ENCODE data around the gene ATP6V1C2.

ATP6V1C2 gene, protein sequence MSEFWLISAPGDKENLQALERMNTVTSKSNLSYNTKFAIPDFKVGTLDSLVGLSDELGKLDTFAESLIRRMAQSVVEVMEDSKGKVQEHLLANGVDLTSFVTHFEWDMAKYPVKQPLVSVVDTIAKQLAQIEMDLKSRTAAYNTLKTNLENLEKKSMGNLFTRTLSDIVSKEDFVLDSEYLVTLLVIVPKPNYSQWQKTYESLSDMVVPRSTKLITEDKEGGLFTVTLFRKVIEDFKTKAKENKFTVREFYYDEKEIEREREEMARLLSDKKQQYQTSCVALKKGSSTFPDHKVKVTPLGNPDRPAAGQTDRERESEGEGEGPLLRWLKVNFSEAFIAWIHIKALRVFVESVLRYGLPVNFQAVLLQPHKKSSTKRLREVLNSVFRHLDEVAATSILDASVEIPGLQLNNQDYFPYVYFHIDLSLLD

DNA sequence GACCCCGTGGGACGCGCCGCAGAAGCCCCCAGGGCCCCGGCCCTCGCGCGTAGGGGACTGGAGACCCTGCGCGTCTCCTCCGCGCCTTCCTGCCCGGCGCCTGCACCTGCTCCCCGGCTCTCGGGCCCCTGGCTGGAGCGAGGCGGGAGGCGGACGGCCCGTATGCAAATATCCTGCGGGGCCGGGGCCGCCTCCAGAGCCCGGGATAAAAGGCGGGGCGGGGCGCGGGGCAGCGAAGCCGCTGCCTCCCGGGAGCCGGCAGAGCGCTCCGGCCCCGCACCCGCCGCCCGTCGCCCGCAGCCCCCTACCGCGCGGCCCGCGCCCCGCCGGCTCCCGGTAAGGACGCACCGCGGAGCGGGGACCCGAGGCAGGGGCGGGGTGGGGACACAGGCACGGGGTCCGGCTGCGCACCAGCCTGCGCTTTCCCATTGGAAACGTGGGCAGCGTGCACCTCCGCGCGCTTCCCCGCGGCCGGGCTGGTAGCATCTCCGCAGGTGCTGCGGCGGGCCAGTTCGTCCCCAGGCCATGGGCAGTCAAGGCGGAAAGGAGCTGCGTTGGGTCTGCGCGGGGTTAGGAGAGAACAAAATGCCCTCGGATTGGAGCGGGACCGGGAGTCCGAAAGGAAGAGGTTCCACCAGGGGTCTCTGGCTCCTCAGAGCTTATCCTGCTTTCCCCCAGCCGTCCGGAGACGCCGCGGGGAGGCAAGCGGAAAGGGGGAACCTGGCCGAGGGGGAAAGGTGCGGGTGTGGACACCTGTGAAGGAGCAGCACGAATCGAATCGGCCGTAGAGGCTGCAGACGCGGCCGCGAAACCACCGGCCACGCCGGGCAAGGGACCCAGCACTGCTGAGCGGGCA lies at the start of gene ATP6V1C2:
TSS of gene ATP6V1C2 (plus strand) at position 235 of the 856 bp plus-strand sequence. CDS start 1,220 bp downstream, outside the sequence.
- DNase-seq, result peak; percentile 57

DNA sequence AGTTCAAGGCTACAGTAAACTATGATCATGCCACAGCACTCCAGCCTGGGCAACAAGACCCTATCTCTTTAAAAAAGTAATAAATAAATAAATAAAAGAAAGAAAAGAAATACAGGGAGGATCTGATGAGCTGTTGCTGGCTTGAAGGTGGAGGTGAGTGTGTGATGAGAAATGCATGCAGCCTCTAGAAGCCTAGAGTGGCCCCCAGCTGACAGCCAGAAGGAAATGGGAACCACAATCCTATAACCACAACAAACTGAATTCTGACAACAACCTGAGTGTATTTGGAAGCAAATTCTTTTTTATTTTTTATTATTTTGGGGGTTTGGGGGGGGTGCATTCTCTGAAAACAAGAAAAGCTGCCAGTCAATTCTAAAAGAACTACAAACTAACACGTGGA lies 46.3 kb upstream of the ATP6V1C2 start:
- DNase-seq, result no peak

DNA sequence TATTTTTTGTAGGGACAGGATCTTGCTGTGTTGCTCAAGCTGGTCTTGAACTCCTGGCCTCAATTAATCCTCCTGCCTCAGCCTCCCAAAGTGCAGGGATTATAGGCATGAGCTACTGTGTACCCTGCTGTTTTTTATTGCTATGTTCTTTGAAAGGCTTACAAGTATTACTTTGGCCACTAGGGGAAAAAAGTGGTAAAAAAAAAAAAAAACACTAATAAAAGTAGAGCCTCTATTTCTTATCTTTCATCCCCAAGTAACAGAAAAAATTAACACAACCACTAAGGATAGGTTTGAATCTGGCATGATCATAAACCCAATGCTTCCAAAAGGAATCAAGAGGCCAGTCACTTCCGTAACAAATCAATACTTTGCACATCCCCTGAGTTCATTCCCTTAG lies 43.2 kb upstream of the ATP6V1C2 start:
- no peak for DNase-seq

DNA sequence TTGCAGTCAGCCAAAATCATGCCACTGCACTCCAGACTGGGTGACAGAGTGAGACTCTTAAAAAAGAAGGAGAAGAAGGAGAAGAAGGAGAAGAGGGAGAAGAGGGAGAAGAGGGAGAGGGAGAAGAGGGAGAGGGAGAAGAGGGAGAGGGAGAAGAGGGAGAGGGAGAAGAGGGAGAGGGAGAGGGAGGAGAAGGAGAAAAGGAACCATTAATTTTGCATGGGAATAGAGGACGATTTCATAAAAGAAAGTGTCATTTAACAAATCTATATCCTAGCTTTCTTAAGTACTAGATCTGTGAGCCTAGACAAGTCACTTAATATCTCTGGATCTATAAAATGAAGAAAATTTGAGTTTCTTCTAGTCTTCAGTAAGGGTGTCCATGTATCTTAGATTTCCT lies 41.2 kb upstream of the ATP6V1C2 start:
- no peak for DNase-seq

DNA sequence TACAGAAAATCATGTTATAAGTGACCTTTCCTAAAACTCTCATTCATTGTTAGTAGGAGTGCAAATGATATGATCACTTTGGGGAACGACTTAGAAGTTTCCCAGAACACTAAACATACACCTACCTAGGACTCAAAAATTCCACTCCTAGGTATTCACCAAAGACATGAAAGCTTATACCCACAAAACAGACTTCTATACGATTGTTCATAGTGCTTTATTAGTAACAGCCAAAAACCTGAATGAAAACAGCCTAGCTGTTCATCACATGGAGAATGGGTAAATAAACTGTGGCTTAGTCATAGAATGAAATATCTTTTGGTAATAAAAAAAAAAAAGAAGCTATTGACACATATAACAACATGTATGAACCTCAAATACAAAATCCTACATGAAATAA lies 40.5 kb upstream of the ATP6V1C2 start:
- no peak for DNase-seq

DNA sequence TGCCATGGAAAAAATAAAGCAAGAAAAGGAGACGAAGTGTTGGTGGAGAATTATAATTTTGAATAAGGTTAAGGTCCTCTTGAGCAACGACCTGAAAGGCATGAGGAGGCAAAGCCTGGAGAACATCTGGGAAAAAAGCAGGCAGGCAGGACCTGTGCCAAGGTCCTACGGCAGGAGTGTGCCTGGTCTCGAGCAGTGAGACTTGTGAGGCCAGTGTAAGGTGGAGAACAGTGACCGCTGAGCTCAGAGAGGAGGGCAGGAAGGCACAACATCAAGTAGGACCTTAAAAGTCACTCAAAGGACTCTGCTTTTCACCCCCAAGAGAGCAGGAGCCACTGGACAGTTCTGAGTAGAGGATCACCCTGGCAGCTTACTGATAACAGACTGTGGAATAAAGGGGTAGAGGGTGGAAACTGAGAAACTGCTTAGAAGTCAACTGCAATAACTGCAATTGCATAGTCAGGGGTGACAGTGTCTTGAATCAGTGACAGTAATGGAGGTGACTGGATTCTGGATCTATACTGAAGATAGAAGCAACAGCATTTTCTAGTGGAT lies 35.2 kb upstream of the ATP6V1C2 start:
- DNase-seq, result no peak

DNA sequence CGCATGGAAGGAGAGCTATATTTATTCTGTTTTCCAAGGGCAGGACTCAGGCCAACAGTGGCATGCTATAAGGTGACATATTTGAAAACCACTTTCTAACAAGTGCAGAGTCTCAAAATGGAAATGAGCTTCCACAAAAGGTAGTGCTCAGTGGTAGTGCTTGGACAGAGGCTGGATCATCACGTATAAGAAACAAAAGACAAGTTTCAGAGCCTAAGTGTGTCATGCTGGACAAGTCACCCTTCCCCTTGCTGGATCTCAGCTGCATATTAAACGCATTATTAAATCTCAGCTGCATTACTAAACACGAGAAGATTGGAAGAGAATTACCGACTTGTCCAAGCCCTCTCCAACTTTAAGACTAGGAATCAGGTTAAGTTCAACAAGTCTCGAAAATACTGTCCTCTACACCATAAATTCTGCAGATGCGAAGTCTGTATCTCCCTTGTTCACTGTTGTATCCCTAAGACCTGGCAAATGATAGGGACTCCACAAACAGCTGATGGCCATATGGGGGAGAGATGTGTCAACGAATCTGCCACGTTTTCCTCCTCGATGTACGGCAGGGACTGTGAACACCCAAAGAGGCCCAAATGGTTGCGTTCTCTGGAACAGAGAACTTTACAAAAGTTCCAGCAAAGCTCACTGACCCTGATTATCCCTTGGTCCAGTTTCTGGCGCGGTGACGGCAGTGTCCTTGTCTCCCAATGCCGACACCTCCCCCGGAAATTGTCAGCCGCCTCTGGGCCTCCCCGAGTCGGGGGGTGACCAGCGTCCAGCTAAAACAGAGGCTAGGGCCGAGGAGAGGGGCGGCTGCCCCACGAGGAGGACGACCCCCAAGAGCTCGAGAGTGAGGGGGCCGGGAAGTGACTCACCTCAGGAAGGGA lies 32.3 kb upstream of the ATP6V1C2 start:
- peak; percentile 35 for DNase-seq

DNA sequence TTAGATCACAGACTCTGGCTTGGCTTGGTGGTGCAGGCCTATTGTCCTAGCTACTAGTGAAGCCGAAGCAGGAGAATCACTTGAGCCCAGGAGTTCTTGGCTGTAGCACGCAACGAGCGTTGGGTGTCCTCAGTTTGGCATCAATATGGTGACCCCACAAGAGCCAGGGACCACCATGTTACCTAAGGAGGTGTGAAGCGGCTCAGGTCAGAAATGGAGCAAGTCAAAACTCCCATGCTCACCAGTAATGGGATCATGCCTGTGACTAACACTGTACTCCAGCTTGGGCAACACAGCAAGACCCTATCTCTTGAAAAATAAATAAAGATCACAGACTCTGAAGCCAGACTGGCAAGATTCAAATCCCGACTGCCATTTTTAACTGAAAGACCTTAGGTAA lies 29.9 kb upstream of the ATP6V1C2 start:
- DNase-seq, result no peak

DNA sequence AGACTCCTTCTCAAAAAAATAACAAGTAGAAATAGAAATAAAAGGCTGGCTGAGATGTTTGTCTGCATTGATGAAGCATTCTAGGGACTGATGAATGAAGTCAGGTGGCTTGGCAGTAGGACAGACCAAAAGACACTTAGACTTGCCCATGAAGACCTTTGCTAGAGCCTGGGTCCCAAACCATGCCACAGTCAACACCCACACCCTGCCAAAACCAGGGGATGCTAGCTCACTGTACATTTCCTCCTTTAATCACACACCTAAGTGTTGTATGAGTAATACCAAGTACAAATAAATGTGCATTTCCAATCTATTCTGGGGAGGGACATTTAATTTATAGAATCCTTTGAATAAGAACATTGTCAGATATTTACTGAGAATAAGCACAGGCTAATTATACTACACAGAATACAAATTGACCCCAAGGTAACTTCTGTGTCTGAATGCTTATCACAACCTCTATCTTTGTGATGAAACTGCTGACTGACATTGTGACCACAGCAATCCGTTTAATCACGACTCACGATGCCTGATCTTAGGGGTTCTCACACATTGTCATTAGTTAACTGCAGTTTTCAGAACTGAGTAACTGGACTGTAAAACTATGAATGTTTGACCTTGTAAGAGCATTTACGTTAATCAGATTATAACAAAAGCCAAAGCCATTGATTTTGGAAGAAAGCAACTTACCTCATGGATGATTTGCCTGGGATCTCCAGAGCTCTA lies 21.2 kb upstream of the ATP6V1C2 start:
- DNase-seq, result no peak

DNA sequence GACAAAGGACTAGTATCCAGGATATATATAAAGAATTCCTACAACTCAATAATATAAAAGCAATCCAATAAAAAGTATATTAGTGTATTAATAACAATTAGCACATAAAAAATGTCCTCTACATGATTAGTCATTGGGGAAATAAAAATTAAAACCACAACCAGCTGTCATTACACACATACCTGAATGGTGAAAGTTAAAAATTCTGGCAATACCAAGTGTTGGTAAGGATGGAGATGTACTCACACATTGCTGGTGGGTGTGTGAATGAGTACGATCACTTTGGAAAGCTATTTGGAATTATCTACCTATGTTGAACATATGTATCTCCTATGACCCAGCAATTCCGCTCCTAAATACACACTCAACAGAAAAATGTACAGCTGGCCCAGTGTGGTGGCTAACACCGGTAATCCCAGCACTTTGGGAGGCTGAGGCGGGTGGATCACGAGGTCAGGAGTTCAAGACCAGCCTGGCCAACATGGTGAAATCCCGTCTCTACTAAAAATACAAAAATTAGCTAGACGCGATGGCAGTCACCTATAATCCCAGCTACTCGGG lies 17.3 kb upstream of the ATP6V1C2 start:
- DNase-seq, result no peak

DNA sequence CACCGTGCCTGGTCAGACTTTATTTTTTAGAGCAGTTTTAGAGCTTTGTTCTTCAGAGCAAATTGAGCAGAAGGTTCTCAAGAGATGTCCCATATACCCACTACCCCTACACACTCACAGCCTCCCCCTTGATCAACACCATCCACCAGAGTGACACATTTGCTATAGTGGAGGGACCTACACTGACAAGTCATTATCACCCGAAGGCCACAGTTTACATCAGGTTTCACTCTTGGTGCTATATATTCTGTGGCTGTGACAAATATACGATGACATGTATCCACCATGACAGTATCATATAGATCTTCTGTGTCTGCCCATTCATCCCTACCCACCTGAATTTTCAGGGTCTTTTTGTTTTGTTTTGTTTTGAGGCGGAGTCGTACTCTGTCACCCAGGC lies 15.4 kb upstream of the ATP6V1C2 start:
- no peak for DNase-seq

DNA sequence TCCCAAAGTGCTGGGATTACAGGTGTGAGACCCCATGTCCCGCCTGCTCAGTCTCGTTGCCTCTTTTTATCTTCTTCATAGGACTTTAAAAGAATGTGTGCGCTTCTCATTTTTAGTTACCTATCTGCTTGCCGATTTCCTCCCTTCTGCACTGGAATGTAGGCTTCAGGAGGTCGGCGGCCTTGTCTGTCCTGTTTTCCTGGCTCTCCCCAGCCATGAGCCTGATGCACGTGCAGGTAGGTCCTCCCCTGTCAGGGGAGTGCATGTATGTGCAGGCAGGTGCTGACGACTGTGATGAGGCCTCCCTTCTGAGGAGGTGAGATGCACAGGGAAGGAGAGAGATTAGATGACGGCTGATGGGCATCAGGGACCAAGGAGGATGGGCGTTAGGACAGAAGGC lies 13.6 kb upstream of the ATP6V1C2 start:
- DNase-seq, result no peak

DNA sequence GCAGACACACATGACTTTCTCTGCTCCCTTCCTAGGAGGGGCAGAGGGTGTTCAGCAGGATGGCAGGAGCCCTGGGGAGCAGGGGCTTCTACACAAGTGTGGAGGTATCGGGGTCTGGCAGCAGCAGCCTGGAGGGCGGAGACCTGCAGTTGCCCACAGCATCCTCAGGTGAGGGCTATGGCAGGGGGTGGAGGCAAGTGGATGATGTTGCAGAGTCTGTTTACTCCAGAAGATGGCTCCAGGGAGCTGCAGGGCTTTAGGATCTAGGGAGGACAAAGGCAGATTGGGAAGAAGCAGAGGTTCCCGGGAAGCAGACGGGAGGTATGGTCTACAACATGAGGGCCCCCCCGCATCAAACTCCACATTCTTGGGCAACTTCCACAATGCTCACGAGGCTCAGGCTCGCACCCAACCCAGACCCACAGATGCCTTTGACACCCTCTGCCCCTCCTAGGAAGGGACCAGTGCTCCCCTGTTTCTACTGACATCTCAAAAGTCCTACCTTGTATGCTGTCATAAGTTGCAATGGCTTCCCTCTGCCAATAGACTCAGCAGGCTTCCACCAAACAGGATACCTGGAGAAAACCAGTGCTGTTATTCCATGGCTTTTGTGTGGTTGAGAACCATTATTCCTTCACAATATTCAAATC lies 12.0 kb upstream of the ATP6V1C2 start:
- no peak for DNase-seq

DNA sequence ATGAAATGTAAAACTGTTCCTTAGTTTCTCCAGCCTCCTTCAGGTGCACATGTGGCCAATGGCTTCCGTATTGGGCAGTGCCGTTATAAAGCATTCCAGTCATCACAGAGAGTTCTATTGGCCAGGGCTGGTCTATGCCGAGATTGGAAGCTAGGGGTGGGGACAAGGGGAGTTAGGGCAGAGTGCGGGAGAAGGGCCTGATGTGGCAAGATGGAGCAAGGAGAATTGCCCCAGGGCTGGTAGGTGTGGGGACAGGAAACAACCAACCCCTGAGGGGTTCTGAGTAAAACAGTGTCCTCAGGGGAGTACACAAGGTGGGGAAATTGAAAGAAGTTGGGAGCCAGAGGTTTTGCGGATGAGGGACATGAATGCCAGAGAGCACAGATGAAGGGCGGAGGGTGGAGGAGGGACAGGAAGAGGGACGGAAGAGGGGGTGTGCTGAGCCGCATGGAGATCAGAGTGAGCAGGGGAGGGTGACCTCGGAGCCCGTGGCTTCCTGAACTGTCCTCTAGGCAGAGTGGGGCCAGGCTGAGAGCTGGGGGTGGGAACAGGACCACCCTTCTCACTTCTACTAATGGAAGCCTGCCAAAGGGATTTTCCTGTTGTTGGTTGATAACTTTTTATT lies 9.1 kb upstream of the ATP6V1C2 start:
- no peak for DNase-seq

DNA sequence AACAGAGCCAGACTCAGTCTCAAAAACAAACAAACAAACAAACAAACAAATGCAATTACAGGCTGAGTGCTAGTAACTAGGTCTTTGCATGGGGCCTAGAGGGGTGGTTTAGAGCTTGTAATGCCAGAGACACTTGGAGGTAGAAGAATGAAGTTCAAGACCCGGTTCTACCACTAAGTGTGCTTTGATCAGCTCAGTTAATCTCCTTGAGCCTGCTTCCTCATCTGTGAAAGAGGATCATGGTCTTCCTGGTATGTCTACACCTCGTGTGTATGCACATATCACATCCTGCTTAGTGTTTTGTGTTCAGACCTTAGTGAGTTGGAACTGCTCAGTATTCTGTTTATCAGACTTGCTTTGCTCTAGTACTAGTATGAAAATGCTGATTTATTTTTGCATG lies 4.8 kb upstream of the ATP6V1C2 start:
- no peak for DNase-seq

DNA sequence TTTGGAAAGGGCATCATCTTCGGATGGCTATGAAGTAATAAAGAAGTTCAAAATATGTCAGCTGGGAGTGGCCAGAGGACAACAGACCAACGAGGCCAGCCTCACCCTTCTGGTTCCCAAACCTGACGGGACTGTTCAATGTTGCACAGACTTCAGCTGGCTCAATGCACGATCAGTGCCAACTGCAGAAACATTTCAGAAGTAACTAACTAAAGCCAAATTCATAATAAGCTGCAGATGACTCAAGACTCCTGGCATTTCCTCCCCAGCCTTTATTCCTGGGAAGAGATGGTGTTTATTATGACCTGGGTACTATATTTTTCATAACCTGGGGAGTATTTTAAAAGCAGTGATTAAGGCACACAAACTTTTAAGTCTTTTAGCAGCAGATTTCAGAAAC lies 3.8 kb upstream of the ATP6V1C2 start:
- DNase-seq, result no peak

DNA sequence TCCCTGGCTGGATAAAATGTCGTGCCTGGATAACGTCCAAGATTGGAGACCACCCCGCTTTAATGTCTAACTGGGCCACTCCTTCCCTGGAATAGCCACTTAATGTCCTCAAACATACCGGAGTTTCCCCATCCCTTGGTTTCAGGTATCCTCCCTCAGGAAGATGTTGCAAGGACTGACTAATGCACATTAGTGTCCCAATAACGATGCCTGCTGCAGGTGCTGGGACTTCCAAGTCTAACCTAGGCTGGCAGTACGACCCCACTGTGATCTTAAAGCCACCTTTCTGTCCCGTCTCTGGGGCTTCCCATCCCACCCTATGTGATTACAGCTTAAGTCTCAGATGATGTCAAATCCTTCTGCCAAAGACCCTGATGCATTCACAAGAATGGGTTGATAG lies 1.1 kb upstream of the ATP6V1C2 start:
- no peak for DNase-seq

DNA sequence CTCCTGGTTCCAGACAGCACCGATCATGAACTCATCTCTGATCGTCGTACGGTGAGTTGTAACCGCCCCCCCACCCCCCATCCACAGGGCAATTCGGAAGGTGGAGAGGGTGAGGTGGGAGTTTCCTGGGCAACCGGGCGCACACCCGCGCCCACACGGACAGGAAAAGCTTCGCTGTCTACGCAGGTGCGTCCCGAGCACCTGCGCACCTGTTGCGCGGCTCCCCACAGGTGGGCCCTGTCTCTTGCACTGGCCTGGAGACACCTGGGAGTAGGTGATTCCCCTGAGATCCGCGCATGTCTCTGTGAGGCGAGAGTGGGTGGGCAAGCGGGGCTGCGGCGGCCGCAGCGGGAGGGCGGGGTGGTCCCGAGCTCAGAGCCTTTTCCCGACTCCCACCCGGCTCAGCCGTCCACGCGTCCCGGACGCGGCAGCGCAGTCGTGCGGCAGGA lies 459 bp upstream of the ATP6V1C2 start:
- no peak for DNase-seq

DNA sequence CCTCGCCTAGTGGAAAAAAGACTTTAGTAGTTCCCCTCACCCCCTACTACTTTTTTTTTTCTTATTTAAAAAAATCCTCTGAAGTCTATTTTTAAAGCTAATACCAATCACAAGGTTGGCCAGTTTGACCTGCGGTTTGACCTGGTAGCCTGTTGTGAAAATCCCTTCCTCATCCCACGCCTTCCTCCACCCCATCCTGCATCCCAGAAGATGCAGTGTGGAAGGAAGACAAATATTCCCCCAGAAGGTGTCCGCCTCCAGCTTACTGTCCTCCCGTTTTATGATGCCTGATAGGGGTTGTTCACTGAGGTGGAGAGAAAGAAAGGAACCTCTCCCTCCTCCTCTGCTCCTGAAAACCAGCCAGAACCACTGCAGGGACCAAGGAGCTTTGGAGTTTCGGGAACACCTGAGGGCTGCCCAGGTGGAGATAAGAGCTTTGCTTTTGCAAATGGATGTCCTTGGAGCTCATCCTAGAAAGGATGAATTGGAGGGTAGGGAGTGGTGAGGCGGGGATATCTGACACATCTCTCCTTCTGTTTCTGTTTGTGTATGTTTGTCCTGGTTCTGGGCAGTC lies 909 bp downstream of the ATP6V1C2 start:
- no peak for DNase-seq

DNA sequence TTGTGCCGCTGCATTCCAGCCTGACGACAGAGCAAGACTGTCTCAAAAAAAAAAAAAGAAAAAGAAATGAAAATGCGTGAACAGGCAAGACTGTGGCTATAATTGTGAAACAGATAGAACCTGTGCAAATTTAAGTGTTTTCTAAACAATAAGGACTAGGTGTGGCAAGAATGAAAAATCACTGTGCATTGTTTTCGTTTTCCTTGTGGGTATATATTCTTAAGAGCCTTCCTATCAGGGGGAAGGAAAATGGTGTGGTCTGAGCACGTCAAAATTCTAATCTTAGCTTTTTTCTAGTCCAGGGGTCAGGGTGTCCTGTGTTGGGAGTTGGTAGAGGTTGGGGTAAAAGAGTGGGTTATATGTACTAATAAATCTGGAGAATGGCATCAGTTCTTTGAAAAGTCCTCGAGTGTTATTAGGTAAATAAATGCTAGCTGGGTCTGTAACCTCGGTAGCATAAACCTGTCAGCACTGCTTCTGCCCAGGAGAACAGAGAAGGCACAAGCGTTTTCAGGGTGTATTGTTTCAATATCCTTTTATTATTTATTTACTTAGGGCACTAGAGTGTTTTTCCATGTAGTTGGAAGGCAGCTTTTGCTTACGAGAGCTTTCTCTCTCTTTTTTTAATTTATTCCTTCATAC lies 11.6 kb downstream of the ATP6V1C2 start:
- DNase-seq, result no peak
